Rectal smooth muscle tissue (tissue), 1 donor: Measurements from ENCODE around the gene CRIP2.

Source experiments
- H3K27ac ChIP-seq: one replicate; pipeline ENCODE4 v1.7.0; 2013; ENCODE audit warnings: low read depth, low read length, inconsistent platforms
- H3K27me3 ChIP-seq: one replicate; pipeline ENCODE4 v1.7.0; 2013; ENCODE audit warnings: low read length; ENCODE audit not compliant: control insufficient read depth, insufficient read depth
- H3K36me3 ChIP-seq: one replicate; pipeline ENCODE4 v1.7.0; 2013; ENCODE audit warnings: low read length; ENCODE audit not compliant: control insufficient read depth, insufficient read depth
- H3K4me1 ChIP-seq: one replicate; pipeline ENCODE4 v1.7.0; 2013; ENCODE audit warnings: low read length; ENCODE audit not compliant: control insufficient read depth, insufficient read depth
- H3K4me3 ChIP-seq: one replicate; pipeline ENCODE4 v1.7.0; 2013; ENCODE audit warnings: low read length
- H3K9ac ChIP-seq: one replicate; pipeline ENCODE4 v1.7.0; 2013; ENCODE audit warnings: low read length

Gene CRIP2

DNA sequence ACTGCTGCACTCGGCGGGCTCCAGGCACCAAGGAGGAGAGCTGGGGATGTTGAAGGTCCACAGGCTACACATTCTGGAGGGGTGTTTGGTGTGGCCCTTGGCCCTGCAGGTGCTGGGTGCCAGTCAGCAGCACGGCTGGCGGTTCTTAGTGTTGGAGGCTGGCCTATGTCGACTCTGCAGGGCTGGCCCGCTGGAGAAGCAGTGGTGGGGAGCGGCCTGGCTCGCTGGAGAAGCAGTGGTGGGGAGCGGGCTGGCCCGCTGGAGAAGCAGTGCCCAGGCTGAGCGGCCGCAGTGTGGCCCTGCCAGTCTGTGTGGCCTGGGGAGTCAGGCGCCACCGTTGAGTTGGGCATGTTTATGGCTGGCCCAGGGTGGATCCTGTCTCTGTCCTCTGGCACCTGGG is 27.6 kb upstream of the CRIP2 start:
- no peak overlapping the region for H3K4me3 ChIP-seq
- peaks cover 12% of the 10 kb centered on the region for H3K36me3 ChIP-seq
- no peaks in the 10 kb centered on the region for H3K4me1 ChIP-seq

DNA sequence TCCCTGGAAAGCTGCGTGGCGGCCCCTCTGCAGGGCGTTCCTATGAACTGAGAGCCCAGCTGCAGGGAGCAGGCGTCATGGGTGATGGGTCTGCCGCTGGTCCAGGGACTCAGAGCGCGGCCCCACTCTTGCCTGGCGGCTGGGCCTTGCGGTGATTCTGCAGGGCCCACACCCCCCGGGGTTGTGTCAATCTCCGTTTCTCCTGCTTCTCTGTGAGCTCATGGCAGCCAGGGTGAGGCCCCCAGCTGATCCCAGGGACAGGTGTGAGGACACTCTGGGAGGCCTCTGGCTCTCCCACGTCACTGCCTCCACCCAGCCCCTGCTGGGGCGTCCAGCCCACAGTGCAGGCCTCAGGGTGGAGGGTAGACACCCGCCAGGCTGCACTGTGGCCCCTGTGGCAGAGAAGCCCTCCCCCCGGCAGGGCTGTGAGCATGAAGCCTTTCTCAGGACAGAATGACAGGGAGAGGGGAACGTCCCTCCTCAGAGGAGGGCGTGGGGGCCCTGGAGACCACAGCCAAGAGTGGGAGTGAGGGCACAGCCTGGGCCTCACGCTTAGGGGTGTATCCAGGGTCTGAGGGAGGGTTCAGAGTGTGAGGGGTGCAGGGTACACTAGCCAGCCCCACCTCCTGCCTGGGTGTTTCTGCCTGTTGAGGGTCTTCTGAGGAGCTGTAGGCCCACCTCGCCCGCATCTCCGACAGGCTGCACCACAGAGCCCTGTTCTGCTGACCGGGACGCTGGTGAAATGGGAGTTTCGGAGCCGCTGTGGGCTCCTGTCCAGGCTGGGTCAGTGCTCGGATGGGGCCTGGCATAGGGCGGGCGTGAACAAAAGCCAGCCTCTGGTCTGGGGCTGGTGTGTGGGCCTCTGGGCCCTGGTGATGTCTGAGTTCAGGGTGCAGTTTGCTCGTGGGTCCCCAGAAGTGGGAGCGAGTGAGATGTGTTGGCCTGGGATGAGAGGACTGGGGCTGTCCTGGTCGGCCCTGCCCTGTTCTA is 26.7 kb upstream of the CRIP2 start:
- H3K4me3 ChIP-seq, result no peak overlapping the region
- peak overlapping the region; percentile 7 for H3K27ac ChIP-seq

More for the DNA sequence above, 27.6 kb upstream of the CRIP2 start:
- H3K27ac ChIP-seq, result no peak overlapping the region
- no peak overlapping the region for H3K9ac ChIP-seq
- no peaks in the 10 kb centered on the region for H3K27me3 ChIP-seq

GRCh38 chr14:105448706-105449111 is 25.9 kb upstream of the CRIP2 start:
- no peaks in the 10 kb centered on the region for H3K27me3 ChIP-seq
- H3K27ac ChIP-seq, result peak overlapping the region; percentile 7
- H3K36me3 ChIP-seq, result peaks cover 17% of the 10 kb centered on the region
- no peak overlapping the region for H3K9ac ChIP-seq
- H3K4me3 ChIP-seq, result no peak overlapping the region
- H3K4me1 ChIP-seq, result no peaks in the 10 kb centered on the region

More for the DNA sequence above, 26.7 kb upstream of the CRIP2 start:
- no peaks in the 10 kb centered on the region for H3K27me3 ChIP-seq
- peaks cover 16% of the 10 kb centered on the region for H3K36me3 ChIP-seq
- H3K4me1 ChIP-seq, result no peaks in the 10 kb centered on the region
- H3K9ac ChIP-seq, result no peak overlapping the region

DNA sequence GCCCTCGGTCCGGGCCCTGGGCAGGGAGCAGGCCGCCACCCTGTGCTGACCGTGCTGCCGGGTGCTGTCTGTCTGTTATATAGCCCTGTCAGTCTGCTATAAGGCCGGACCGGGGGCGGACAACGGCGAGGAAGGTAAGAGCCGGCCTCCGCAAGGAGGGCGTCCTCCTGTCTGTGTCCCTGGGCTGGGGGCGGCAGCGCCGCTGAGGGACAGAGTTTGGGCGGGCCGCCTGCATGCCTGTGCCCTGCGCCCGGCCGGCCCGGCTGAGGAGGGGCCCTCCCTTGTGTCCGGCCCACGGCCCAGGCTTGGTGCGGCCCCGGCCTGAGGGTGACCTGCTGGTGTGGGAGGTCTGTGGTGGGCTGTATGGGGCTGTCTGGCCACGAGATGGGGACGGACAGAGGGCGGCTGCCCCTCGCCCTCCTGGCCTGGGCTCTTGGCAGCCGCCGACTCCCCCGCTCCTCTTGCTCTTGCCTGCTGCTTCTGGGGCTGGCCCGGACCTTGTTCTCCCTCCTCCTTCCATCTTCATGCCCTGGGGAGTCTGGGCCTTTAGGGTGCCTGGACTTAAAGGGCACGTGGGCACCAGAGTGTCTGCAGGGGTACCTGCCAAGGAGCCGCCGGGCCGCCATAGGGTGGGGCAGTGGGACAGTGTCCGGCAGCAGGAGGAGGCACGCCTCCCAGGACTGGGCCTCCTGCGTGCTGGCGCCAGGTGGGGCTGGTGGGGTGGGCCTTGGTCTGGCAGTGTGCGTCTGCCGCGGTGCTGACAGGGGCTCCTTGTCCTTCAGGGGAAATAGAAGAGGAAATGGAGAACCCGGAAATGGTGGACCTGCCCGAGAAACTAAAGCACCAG is 25.1 kb upstream of the CRIP2 start:
- Histone ChIP-seq H3K27ac (no peak overlapping the region), H3K4me3 (no peak overlapping the region), H3K9ac (no peak overlapping the region), H3K27me3 (no peaks in the 10 kb centered on the region), H3K36me3 (peaks cover 17% of the 10 kb centered on the region), H3K4me1 (no peaks in the 10 kb centered on the region)

DNA sequence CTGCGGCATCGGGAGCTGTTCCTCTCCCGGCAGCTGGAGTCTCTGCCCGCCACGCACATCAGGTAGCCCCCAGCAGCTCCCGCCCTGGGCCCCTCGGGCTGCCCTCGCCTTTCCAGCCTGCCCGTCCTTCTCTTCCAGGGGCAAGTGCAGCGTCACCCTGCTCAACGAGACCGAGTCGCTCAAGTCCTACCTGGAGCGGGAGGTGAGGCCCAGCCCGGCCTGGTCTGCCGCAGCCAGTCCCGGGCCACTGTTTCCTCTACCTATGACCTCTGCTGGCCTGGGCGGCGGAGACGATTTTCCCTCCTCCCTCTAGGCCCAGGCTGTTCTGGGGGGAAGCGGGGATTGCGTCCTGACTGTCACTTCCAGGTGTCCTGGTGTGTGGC is 24.5 kb upstream of the CRIP2 start:
- H3K36me3 ChIP-seq, result peaks cover 17% of the 10 kb centered on the region
- no peaks in the 10 kb centered on the region for H3K27me3 ChIP-seq

DNA sequence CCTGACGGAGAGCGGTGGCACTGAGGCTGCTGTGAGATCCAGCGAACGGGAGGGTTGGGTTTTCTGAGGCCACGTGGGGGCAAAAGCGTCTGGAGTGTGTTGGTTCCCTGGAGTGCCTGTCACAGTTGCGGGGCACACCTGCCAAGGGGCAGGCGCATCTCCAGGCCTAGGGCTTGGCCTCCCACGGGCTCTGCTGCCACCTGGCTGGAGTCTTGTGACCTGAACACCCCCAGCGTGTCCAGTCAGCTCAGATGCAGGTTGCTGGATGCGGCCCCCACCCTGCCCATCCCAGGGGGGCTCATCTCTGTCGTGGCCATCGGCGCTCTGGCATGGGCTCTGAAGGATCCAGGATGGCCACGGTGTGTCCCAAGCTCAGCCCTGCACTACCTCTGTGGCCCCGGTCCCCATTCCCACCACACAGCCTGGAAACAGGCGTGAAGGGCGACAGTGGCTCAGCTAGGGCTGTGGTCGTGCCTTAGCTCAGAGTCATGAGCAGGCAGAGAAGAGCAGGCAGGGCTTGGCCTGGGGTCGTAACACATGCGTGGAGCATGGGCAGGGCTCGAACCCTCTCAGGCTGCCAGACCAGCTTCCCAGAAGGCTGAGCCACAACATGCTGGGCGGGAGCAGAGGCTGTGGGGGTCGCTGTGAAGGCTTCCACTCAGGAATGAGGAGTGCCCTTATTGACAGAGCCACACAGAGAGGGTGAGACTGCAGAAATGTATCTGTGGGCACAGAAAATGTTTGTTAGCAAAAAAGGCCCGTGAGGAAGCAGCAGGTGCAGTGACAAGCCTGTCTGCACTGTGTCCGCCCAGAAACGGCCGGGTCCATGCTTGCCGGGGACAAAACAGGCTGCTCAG is 23.5 kb upstream of the CRIP2 start:
- H3K9ac ChIP-seq, result no peak overlapping the region
- H3K4me3 ChIP-seq, result no peak overlapping the region
- H3K36me3 ChIP-seq, result peaks cover 15% of the 10 kb centered on the region
- H3K27me3 ChIP-seq, result no peaks in the 10 kb centered on the region
- no peak overlapping the region for H3K27ac ChIP-seq
- no peaks in the 10 kb centered on the region for H3K4me1 ChIP-seq

More for the DNA sequence above, 24.5 kb upstream of the CRIP2 start:
- no peak overlapping the region for H3K4me3 ChIP-seq
- H3K9ac ChIP-seq, result no peak overlapping the region
- no peaks in the 10 kb centered on the region for H3K4me1 ChIP-seq
- no peak overlapping the region for H3K27ac ChIP-seq

DNA sequence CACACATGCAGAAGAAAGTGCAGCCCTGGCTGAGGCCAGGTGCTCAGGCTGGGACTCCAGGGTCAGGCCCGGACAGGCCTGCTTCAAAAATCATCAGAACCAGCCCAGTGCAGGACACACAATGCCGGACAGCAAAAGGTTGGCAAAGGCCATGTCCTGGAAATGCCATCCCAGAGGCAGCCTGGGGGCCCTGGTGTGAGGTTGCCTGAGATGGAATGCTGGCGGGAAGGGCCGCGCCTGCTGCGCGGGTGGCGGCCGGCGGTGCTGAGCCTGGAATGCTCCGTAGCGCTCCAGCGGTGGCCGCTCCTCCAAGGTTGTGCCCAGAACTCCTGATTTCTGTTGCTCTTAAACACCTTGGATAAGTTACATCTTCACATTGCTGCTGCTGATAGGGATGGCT is 21.7 kb upstream of the CRIP2 start:
- Histone ChIP-seq H3K36me3 (peaks cover 17% of the 10 kb centered on the region), H3K27ac (no peak overlapping the region), H3K27me3 (no peaks in the 10 kb centered on the region), H3K4me1 (no peaks in the 10 kb centered on the region), H3K4me3 (no peak overlapping the region), H3K9ac (no peak overlapping the region)

- H3K27me3 ChIP-seq, result no peaks in the 10 kb centered on the region
- no peak overlapping the region for H3K27ac ChIP-seq
- H3K9ac ChIP-seq, result no peak overlapping the region
- H3K4me3 ChIP-seq, result no peak overlapping the region
- H3K4me1 ChIP-seq, result no peaks in the 10 kb centered on the region
- peaks cover 17% of the 10 kb centered on the region for H3K36me3 ChIP-seq
These were observed 20.8 kb upstream of the CRIP2 start for GRCh38 chr14:105453847-105454246.

GRCh38 chr14:105455086-105455640 is 19.5 kb upstream of the CRIP2 start:
- Histone ChIP-seq H3K9ac (no peak overlapping the region), H3K27ac (no peak overlapping the region), H3K36me3 (peaks cover 17% of the 10 kb centered on the region), H3K4me1 (no peaks in the 10 kb centered on the region), H3K27me3 (no peaks in the 10 kb centered on the region), H3K4me3 (no peak overlapping the region)

- no peaks in the 10 kb centered on the region for H3K4me1 ChIP-seq
- no peak overlapping the region for H3K9ac ChIP-seq
- H3K4me3 ChIP-seq, result no peak overlapping the region
- H3K27me3 ChIP-seq, result no peaks in the 10 kb centered on the region
- peaks cover 12% of the 10 kb centered on the region for H3K36me3 ChIP-seq
- H3K27ac ChIP-seq, result no peak overlapping the region
These were observed 18.6 kb upstream of the CRIP2 start for GRCh38 chr14:105455766-105456660.
